ENCODE measurements around the gene SETD4.

GRCh38 chr21:36089946-36090345 is 29.6 kb upstream of the SETD4 start:
- TF ChIP-seq CTCF (conservative IDR thresholded peaks at IDR 0.05; ENCODE audit: low read depth, low read length) (no peak), EZH2 (IDR thresholded peaks at IDR 0.05; ENCODE audit: low read length, unreplicated experiment) (no peak)
